Measurements from ENCODE around the gene RAD51AP1.
A peak's percentile ranks its signal among the peaks of the same experiment; 100 is the strongest.
"Not testable (repeated sequence)": the region's sequence is repeated elsewhere in the genome, so short reads cannot be mapped to it uniquely, and the experiment has no call there.

RAD51AP1 gene, protein sequence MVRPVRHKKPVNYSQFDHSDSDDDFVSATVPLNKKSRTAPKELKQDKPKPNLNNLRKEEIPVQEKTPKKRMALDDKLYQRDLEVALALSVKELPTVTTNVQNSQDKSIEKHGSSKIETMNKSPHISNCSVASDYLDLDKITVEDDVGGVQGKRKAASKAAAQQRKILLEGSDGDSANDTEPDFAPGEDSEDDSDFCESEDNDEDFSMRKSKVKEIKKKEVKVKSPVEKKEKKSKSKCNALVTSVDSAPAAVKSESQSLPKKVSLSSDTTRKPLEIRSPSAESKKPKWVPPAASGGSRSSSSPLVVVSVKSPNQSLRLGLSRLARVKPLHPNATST

DNA sequence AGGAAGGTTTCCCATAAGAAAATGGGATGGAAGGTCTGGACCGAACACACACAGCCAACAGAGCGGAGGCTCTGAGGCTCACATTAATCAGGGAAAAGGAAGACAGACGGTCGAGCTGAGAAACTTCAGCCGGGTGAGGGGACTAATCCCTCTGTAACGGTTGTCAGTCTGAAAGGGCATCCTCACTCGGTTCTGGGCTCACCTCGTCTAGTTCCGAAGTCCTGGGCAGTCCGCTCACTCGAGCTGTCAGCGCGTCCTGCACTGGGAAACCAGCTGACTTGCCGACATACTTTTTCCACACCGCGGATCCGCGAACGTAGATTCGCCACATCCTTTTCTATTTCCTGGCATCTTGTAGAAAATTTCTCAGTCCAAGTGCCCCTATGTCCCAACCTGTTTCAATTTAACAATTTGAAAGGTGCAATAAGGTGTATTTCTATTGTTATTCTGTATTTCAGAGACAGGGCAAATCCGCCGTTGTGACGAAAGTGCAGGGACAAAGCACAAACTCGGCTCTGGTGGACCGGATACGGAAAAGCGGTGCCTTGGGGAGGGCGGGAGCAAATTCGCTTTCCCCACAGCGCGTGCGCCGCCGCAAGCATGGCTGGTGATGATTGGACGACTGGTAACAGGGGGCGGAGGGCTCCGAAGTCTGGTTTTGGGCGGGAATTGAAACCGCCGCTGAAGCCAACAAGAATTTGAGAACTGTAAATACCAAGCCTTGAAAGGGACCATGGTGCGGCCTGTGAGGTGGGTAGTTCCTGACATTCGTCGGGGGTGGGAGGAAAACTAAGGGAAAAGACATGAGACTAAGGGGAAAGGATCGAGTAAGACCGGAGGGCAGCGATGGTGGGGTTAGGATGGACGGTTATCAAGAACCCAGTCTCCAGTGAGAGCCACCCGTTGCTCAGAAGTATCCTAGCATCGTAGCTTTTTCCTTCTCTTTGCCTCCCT is at the start of gene RAD51AP1:
Gene RAD51AP1 (plus strand): TSS at position 684 of the 954 bp plus-strand sequence. CDS start 50 bp downstream, at position 734.
- DNase-seq (ENCODE audit: low spot score): peak; percentile 97

DNA sequence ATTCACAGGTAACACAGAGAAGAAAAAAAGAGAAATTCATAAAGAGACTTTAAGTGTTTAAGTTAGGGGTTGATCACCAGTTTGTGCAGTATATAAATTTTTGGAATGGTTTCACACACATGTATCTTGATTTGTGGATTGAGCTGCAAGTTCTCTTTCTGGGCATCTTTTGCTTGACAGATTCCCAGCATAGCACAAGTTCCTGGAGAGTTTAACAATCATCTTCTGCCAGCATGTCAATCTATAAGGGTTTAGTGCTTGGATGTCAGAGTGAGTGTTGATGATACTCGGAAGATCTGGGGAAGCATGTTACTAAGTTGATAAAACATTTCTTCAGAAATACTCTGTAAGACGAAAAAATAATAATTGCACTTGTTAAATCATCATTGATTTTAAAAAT is 49.1 kb upstream of the RAD51AP1 start:
- no peak for DNase-seq (ENCODE audit: low spot score)

DNA sequence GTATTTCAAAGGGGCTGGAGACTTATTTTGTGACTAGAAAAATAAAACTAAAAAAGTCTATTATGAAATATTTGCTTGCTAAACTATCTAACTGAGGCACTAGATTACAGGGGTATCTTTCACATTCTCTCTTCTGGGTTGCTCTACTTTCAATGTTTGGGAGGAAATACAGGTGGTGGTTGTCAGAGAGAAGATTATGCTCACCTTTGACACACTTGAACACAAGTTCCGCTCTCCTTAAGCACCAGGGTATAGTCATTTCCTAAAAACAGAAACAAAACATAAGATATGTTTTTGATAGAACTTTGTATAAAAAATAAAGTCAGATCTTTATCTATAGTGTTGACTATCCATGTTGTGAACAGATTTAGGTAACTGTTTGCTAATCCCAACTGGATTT is 47.7 kb upstream of the RAD51AP1 start:
- DNase-seq (ENCODE audit: low spot score): no peak

GRCh38 chr12:4496145-4496838 is 42.4 kb upstream of the RAD51AP1 start:
- DNase-seq (ENCODE audit: low spot score): no peak

DNA sequence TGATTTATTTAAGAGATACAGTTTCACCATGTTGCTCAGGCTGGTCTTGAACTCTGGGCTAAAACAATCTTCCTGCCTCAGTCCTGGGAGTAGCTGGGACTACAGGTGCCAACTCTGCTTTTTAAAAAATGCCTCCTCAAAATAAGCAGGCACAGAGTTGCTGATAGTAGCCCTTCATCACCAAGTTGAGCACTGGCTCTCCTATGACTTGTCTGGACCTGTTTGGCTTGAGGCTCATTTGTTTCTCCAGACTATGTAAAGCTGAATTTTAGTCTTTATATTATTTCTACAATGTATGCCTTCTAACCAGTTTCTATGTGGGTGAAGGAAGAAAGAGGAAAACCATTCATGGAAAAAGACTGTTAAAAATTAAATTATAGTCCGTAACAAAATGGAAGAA is 39.5 kb upstream of the RAD51AP1 start:
- DNase-seq (ENCODE audit: low spot score): no peak

DNA sequence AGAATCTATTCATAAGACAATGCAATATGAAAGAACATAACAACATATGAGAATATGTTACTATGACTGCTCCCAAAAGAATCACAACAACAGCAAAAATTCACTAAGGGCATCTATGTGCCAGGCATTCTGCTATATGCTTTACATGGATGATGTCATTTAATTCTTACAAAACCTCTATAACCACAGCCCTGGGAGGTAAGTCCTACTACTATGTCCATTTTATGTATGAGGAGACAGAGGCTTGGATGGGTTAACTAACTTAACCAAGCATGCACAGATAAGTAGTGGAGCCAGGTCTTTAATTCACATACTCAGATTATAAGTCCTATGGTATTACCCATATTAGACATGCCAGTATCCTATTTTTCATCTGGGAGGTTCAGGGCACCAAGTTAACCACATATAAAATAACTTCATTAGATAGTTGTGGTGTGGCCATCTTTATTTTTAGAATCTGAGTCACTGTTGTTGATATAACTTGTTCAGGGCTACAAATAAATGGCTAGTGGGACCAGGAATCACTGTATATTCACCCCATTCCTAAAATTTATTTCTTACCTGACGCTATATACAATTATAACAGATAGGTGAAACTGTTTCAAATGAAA is 33.2 kb upstream of the RAD51AP1 start:
- no peak for DNase-seq (ENCODE audit: low spot score)

- no peak for DNase-seq (ENCODE audit: low spot score)
These were observed 32.3 kb upstream of the RAD51AP1 start for GRCh38 chr12:4506430-4506829.

DNA sequence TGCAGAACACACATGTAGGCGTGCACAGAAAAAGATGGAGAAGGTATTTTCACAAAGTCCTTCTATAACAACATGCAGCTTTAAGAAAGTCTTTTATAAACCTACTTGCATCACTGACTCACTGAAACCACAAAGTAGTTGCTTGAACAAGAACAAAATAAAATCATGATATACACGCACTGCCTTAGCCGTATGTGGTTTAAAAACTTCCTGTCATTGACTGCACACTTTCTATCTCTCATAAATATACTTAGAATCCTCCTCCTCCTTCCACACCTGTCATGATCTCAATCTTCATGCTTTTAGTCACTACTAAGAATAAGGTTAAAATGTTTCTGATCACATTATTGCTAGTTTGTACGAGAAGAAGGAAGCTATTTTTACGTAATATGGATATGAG is 31.8 kb upstream of the RAD51AP1 start:
- DNase-seq (ENCODE audit: low spot score): no peak

DNA sequence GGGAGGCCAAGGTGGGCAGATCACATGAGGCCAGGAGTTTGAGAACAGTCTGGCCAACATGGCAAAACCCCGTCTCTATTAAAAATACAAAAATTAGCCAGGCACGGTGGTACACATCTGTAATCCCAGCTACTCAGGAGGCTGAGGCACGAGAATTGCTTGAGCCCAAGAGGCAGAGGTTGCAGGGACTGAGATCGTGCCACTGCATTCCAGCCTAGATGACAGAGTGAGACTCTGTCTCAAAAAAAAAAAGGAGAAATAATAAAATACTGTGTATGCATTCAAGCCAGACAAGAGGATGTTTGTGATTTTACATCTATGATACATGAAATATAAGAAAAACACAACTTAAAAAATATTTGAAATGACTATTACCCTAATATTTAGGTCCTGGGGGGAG is 30.2 kb upstream of the RAD51AP1 start:
- DNase-seq (ENCODE audit: low spot score): not testable (repeated sequence)

- not testable (repeated sequence) for DNase-seq (ENCODE audit: low spot score)
These were observed 29.4 kb upstream of the RAD51AP1 start for GRCh38 chr12:4509269-4509668.

DNA sequence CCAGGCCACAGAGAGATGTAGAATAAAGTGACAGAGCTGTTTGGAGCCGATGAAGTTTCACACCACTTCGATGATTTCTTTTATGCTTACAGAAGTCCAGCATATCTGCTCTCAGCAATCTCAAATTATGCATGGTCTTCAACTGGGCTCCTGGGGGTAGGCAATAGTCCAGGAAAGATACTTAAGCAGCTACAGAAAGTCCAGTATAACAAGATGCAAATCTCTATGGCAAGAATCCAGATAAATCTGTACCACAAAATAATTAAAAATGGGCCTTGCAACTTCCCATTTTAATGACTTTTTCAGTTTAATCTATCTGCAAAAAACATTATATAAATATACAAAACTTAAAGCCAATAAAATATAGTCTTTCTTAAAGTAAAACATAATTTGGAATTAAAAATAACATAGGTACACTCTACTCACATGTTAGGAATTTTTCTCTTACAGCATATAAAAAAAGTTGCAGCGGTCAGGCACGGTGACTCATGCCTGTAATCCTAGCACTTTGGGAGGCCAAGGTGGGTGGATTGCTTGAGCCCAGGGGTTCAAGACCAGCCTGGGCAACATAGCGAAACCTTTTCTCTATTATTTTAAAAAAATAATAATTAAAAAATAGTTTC is 20.5 kb upstream of the RAD51AP1 start:
- no peak for DNase-seq (ENCODE audit: low spot score)

GRCh38 chr12:4523443-4523842 is 15.2 kb upstream of the RAD51AP1 start:
- DNase-seq (ENCODE audit: low spot score): not testable (repeated sequence)

- DNase-seq (ENCODE audit: low spot score): no peak
These were observed 11.7 kb upstream of the RAD51AP1 start for GRCh38 chr12:4526923-4527546.

GRCh38 chr12:4530160-4530559 is 8.5 kb upstream of the RAD51AP1 start:
- no peak for DNase-seq (ENCODE audit: low spot score)

DNA sequence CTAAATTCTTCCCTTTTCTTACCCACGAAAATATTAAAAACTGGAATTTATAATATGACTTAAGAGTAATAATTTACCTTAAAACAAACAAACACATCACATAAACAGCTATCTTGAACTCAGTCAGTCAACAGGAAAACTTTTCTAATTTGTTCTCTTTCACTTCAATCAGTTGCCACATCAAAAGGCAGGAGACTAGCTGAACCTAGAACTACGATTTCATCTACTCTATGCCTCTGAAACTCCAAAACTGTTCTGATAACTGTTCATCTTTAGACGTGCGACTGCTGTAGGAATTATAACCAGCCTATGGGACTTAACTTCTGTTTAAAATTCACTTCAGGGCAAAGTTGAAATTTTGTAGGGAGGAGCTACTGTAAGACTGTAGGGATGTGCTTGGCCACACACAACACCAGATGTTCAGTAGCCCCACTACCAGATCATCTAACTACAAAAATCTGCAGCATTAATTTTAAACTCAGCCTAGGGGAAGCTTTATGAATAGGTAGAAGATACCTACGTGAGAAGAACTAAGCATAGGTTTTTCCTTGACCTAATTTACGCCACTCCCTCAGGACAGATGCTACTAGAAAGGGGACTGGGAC is 7.6 kb upstream of the RAD51AP1 start:
- DNase-seq (ENCODE audit: low spot score): no peak

DNA sequence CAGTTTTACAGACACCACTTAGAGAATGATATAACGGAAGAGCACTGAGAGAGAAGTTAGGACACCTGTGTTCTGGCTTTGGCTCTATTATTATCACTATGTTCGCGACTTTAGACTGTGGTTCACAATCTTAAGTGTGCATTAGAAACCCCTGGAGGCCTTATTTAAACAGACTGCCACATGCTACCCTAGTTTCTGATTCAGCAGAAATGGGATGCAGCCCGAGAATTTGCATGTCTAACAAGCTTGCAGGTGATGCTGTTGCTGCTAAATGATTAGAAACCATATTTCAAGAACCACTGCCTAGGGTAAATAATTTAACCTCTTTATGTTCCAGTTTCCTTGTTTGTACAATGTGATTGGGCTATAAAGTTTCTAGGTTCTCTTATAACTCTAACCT is 3.6 kb upstream of the RAD51AP1 start:
- DNase-seq (ENCODE audit: low spot score): no peak

- DNase-seq (ENCODE audit: low spot score): no peak
These were observed 2.8 kb upstream of the RAD51AP1 start for GRCh38 chr12:4535871-4536270.

DNA sequence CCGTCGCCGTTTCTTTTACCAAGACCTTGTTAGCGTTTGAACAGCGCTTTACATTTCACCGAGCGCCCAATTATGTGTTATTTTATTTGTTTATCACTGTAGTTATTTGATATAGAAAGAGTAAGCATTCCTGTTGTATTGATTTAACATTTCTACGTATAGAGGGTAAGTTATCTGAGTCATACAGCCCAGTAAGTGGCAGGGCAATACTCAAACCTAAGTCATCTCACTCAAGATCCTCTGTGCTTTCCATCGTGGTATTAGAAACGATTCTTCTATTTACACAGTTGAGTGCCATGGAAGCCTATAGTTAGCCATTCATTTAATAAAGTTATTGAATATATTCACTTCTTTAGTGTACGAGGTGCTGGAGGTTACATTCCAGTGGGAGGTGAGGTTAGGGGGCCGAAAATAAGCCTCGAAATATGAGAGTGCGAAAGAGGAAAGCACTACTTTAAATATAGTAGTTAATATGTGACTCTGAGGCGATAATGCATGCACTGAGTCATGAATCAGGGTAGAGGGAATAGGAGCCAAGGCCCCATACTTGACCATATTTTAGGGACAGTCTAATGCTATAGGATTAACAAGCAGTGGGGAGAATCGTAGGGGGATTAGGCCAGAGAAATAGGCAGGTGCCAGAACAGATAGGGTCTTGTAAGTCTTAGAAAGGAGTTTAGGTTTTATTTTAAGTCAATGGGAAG is 629 bp downstream of the RAD51AP1 start:
- no peak for DNase-seq (ENCODE audit: low spot score)

GRCh38 chr12:4540170-4540569 is 1.5 kb downstream of the RAD51AP1 start:
- DNase-seq (ENCODE audit: low spot score): no peak

DNA sequence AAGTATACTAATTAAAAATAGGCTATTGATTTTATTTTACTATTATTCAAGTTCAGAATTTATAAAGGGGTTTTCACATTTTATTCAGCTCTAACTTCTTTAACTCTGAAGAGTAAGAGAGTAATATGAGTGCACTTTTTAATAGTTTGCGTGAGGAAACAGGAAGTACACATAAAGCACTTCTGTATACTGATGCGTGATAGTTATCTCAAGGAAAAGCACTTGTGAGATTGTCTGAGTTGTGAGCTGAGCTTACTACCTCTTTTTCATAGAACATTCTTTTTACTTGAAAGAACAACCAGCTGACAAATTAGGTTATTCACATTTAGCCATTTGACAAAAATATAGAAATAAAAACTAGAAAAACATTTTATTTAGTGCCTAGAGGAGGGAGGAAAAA is 1.9 kb downstream of the RAD51AP1 start:
- no peak for DNase-seq (ENCODE audit: low spot score)

Measured in iPS-NIHi11 (cell line).